Activated gamma-delta T cell treated with Interleukin-2 at 50 U/mL for 16 hours (primary cell): Measurements from ENCODE around the gene NDRG2.
"Not testable (repeated sequence)": the region's sequence is repeated elsewhere in the genome, so short reads cannot be mapped to it uniquely, and the experiment has no call there.

ENCODE experiments used
- DNase-seq: peaks from one replicate; pipeline ENCODE4 v3.0.0-alpha.2; 2020

The NDRG2 gene

DNA sequence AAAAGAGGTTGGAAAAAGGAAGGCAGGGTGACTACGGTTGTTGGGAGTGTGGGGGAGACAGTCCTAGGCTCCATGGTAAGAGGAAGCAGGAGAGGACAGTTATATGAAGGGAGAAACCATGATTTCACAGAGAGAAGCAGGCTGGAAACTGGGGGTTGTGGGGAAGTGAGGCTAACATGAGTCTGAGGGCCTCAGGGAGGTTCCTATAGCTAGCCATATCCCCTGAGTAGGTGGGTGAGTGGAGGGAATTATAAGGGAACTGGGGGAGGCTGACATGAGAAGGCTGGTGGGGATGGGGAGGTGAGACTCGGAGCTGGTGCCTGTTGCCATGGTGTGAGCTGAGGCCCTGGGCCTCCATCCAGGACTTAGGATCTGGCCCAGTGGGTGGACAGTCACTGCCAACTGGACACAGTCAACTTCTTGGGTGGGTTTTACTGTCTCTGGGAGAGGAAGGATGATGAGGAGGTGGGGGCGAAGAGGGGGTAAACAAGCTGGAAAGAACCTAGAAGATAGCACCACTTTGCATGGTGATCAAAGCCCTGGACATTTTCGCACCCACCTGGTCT is 8.4 kb upstream of the NDRG2 start:
- no peak for DNase-seq

DNA sequence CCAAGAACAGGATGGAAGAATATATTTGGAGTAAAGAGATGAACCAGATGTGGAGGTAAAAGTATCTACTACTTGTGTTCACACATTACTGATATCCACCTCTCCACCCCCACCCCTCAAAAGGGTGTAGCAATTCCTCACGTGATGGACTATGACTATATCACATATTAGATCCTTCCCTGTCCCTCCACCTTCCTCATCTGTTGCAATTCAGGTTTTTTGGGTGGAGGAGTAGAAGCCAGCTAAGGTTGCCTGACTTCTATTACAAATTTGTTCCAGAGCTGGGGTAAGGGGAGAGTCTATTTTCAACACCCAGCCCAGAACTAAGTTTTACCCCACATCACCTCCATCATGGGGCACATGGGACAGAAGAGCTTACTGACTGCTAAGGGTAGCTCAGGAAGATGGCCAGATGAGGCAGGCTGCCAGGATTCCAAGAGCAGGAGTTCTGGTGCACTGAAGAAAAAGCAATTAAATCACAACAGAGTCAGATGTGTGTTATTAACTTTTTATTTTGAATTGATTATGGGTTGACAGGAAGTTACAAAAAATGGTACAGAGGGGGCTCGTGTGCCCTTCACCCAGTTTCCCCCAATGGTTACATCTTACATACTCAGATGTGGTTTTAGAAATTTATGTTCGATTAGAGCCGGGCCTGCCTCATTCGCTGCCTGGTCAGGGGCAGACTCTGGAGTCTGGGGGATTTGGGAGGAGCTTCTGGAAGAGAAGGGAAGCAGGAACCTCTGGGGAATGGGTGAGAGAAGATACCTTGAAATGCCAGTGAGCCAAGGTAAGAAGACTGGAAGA is 7.7 kb upstream of the NDRG2 start:
- no peak for DNase-seq

- DNase-seq, result no peak
Observed at GRCh38 chr14:21030531-21030930, 5.7 kb upstream of the NDRG2 start.

DNA sequence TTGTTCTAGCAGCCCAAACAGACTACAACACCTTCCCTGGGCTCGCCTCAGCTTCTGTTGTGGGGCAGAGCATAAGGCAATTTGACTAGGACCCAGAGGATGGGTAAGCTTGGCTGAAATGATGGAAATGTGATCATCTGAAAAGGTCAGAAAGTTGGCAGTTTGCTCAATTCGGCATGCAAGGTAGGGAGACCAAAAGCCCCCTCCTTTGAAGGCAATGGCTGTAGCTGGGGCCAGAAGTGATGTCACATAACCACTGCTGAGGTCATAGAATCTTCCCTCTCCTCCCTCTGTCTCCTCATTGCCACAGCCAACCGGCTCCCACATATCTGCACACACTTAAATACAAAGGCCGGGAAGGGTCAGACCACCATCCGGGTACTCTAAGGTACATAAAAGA is 5.1 kb upstream of the NDRG2 start, which contains the start of gene TPPP2:
TSS of gene TPPP2 (plus strand) at position 301 of the 400 bp plus-strand sequence. CDS start 365 bp downstream, outside the sequence.
- no peak for DNase-seq

DNA sequence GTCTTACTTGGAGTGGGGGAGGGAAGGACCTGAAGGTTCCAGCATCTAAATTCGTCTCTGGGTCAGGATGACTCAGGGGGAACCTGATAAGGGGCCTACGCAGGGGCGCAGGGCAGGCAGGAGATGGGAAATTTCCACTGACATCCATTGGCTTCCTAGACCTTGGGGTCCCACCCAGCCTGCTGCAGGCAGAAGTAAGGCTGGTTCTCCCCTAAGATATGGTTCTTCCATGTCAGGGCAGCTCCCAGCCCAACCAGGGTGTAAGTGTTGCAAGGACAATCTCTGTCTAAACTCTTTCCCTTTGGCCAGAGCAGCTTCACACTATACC is 2.1 kb upstream of the NDRG2 start:
- no peak for DNase-seq

DNA sequence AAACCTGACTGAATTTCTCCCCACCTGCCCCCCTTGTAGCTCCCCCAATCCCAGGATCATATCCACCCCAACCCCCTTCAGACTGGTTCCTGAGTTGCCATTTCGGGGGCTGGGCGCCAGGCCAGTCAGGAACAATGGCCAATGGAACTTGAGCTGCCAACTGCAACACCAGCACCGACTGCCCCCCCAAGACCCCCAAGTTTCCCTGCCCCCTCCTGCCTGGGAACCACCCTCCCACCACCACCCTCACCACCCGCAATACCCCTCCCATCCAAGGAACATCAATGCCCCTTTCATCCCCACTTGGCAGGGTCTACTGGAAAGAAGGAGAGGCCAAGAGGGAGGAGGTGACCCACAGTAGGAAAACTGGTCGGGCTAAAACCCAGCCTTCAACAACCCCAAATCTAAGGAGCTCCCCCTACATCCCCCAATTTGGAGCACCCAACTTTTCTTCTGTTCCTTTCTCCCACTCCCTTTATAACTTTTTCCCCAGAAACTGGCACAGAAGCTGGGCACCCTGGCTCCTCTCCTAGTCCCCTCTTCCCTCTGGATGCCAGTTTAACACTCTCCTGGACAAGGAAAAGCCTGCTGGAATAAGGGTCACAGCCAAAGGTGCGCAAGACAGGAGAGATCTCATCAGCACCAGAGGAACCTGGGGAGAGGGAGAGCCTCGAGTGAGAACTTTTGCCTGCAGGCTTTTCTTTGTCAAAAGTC is 1.6 kb upstream of the NDRG2 start:
- DNase-seq, result no peak

GRCh38 chr14:21025371-21026273 is 761 bp upstream of the NDRG2 start:
- DNase-seq, result no peak

DNA sequence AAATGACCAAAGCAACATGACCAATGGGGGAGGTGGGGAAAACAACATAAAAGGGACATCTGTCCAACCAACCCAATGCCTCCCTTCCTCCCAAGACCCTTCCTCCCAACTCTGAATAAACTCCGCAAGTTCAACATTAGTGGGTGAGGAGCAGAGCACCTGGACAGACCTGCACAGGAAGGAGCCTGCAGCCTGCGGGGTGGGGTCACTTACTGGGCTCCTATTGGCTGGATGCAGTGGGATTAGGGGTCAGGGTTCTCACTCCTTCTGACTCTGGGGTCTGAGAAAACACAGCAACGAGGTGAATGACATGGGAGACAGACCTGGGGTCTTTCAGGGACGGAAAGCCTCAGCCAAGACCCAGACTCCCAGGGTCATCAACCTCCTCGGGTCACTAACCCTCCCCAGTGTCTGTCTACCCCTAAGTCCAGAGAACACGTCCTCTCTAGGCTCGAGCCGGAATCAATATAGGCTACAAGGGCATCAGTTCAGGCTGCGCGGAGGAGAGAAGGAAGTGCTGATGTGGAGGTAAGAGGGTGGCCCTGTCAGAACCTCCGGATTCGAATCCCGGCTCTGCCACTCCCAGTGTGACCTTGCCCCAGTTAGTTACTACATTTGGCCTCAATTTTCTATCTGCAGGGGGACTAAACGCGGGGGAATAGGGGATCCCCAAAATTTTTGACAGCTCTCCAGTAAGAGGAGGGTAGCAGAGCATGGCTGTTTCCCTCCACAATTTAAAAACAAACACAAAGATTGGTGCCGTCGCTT is 860 bp downstream of the NDRG2 start:
- DNase-seq, result no peak

- no peak for DNase-seq
Observed at GRCh38 chr14:21023174-21023573, 1.7 kb downstream of the NDRG2 start.

GRCh38 chr14:21022686-21023085 is 2.2 kb downstream of the NDRG2 start:
- DNase-seq, result no peak

DNA sequence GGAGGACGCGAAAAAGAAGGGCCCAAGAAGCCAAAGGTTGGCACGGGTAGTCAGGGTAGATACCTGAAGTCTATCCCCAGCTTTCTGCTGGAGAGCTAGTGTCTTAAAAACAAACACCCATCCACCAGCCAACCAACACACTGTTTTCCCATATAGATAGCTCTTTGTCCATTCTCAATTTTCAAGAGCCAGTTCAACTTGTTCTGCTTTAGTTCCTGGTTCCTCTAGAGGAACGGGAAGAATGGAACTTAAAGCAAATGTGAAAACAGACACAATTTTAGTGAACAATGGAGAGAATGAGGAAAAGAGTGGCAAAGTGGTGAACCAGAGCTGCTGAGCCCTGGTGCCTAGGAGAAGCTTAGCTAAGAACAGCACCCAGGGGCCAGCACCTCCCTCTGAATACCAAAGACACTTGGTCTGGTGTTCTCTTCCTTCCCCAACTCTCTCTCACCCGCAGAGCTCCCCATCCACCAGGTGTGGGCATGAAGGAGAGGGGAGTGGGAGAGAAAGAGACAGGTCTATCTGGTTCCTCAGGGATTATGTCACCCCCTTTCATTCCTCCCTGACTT is 3.8 kb downstream of the NDRG2 start:
- no peak for DNase-seq

DNA sequence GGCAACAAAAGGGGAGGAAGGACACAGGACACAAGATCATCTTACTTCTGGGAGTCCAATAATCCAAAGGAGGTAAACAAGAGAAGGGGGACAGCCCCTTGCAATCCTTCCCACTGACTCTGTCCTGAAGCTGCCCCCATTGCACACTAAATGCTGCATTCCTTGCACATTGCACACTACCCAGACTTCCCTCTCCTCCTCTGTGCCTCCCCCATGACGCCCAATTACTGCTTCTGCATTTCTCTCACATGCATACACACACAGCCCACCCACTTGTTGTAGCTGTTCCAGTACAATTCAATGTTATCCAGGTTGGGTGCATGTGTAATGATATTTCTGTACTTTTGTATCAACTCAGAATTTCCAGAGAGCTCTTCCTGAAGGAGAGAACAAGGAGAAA is 5.5 kb downstream of the NDRG2 start:
- no peak for DNase-seq

DNA sequence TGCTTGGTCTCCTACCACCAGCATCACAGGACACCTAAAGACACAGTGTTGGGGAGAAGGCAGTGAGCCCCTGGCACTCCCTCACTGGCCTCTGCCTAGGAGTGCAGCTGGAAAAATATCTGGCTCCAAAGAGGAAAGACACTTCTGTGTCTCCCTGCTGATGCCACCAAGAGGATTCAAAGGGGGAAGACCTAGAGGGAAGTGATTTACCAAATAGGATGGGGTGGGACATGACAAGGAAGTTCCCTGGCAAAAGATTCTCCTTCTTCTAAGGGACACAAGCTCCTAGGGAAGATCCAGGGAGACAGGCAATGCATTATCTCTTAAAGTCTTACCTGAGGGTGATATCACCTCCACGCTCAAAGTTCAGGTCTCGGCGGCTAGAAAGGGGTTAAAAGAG is 6.1 kb downstream of the NDRG2 start:
- DNase-seq, result no peak

GRCh38 chr14:21018286-21018685 is 6.6 kb downstream of the NDRG2 start:
- no peak for DNase-seq

- no peak for DNase-seq
Observed at GRCh38 chr14:21017528-21018245, 7.2 kb downstream of the NDRG2 start.

DNA sequence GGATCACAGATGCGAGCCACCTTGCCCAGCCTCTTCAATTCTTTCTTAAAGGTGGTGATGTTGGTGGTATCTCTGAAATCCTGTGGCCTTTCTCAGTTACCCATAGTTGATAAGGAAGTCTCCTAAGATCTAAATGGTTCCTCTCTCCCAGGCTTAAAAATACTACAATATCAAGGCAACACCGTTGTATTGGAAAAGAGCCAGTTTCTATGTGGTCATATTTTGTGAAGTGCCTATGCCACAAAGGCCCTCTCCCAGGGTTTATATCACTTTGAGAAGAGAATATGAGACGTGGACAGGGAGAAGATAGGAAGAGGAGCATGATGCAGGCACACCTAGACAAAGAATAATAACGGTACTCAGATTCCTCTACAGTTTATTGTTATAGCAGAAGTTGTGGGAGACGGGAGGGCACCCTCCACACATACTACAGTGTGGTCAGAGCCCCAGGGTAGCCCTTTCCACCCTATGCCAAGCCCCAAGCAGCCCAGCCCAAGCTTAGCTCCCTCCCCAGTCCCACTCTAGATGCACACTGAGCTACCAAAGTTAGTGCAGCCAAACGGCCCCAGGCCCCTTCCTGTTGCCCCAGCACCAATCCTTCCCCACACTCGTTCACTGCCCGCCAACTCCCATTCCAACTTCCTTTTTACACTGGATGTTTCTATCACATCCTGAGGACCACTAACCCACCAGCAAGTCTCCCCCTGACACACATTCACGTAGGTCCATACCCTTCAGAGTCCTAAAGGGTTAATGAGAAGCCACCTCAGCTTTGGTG is 8.3 kb downstream of the NDRG2 start:
- no peak for DNase-seq

DNA sequence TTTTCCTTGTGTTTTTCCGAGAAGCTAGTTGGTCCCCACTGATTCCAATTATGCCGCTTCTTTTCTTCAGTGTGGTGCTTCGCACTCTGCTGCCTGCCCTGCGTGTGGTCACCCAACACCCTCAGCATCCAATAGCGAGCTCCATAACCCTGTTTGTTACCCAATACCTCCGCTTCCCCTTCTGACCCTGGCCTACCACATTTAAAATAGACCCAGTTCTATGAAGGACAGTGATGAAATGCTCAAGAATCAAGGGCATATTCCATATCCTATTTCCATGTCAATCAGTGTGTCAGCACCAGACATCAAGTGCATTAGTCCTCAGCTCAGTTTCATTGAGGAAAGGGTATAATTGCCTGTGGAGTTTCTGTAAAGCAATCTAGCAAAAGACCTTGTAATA is 9.5 kb downstream of the NDRG2 start:
- no peak for DNase-seq

GRCh38 chr14:21014761-21015190 is 10.1 kb downstream of the NDRG2 start:
- peak; percentile 82 for DNase-seq

- no peak for DNase-seq
Observed at GRCh38 chr14:21011136-21011535, 13.7 kb downstream of the NDRG2 start.

DNA sequence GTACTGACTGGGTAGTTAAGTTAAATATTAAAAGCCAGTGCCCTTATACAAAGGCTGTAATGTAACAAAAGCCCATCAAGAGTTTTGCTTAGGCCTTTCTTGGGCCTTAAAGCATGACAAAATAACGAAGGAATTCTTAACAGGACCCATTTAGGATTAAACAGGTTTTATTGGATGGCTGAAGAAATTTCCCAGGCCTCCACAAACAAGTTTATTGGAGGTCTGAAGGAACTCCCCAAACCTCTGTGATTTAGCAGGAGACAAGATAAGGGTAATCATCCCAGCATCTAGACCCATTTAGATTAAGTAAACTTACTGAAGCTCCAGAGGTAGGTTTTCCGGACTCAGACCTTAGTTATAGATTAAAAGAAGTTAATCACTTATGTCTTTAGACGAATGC is 15.1 kb downstream of the NDRG2 start:
- not testable (repeated sequence) for DNase-seq
